ENCODE data around the gene DPH7.

The DPH7 gene

DNA sequence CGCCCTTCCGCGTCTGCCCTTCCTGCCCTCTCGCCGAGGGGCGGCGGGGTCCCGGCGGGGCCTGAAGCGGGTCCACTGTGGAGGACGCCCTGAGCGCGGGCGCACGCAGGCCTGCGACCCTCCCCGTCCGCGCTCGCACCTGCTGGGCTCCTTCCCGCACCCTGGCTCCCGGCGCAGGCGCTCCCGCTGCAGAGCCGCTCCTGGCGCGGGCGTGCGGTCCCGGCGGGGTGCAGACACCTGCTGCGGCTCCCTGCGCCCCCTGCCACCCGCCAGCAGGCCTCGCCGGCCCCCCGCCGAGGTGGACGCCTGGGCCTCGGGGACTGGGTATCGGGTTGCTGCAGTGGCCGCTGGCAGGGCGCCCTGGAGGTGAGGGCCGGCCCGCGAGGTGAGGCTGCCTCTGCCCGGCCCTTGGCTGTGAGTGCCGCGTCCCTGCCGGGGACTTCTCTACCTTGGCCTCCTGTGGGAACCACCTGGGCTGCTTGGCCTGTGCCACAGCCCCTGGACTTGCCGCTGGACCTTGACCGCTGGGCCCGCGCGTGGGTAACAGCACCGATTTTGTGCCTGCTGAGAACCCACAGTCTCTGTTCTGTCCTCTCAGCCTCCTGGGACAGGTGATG lies 27.4 kb upstream of the DPH7 start:
- ATAC-seq: peak; percentile 14

GRCh38 chr9:137605121-137606004 lies 26.6 kb upstream of the DPH7 start, which contains the start of gene ARRDC1:
Gene ARRDC1 (plus strand): TSS chr9:137605686. CDS start chr9:137605718, 32 bp downstream.
- peak; percentile 89 for ATAC-seq
- TF ChIP-seq, protein P1, sequence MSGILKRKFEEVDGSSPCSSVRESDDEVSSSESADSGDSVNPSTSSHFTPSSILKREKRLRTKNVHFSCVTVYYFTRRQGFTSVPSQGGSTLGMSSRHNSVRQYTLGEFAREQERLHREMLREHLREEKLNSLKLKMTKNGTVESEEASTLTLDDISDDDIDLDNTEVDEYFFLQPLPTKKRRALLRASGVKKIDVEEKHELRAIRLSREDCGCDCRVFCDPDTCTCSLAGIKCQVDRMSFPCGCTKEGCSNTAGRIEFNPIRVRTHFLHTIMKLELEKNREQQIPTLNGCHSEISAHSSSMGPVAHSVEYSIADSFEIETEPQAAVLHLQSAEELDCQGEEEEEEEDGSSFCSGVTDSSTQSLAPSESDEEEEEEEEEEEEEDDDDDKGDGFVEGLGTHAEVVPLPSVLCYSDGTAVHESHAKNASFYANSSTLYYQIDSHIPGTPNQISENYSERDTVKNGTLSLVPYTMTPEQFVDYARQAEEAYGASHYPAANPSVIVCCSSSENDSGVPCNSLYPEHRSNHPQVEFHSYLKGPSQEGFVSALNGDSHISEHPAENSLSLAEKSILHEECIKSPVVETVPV (CRISPR knock-in tag; IDR thresholded peaks at IDR 0.05): no peak
- TF ChIP-seq PPARA (CRISPR knock-in tag; IDR thresholded peaks at IDR 0.05; ENCODE audit: borderline replicate concordance) (no peak), RARB (CRISPR knock-in tag; IDR thresholded peaks at IDR 0.05) (no peak), PATZ1 (CRISPR knock-in tag; IDR thresholded peaks at IDR 0.05; ENCODE audit: borderline replicate concordance) (no peak)

More for the DNA sequence above, 27.4 kb upstream of the DPH7 start:
- no peak for TF ChIP-seq TCF4 (CRISPR knock-in tag; IDR thresholded peaks at IDR 0.05; ENCODE audit: borderline replicate concordance)
- no peak for TF ChIP-seq GLIS3 (CRISPR knock-in tag; IDR thresholded peaks at IDR 0.05)
- TF ChIP-seq ISL1 (CRISPR knock-in tag; IDR thresholded peaks at IDR 0.05): no peak

DNA sequence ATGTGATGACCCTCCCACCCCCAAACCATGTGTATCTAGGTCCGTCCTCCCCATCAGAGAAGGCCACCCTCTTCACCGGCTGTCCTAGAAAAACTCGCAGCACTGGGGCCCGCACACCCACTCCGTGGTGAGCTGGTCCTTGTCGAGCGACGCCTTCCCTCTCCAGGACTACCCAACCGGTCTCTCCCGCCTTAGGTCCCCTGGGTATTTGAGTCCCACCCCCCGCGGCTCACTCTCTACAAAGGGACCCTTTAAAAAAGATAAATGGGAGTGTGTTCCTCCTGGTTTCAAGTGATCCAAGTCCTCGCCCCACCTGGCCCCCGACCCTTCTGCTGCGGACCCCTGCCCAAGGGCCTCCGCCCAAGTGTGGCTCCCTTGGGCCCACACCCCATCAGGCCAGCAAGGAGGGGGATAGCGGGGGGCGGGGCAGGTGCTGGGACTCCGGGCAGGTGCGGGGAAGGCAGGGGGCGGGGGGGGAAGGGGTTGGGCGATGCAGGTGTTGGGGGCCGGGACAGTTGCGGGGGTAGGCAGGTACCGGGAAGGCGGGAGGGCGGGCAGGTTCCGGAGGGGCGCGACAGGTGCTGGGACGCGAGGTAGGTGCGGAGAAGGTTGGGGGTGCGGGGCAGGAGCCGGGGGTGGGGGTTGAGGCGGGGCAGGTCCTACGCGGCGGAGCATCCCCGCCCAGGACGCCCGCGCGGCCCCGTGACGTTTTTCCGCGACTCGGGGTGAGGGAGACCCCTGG lies 25.8 kb upstream of the DPH7 start:
- TF ChIP-seq ZFP30 (CRISPR knock-in tag; IDR thresholded peaks at IDR 0.05) (no peak), SNAI2 (CRISPR knock-in tag; IDR thresholded peaks at IDR 0.05) (no peak), ZC3H10 (CRISPR knock-in tag; IDR thresholded peaks at IDR 0.05) (no peak), ARNTL (CRISPR knock-in tag; IDR thresholded peaks at IDR 0.05; ENCODE audit: borderline replicate concordance, low read depth) (no peak), BACH2 (CRISPR knock-in tag; IDR thresholded peaks at IDR 0.05; ENCODE audit: borderline replicate concordance) (no peak), PPARA (CRISPR knock-in tag; IDR thresholded peaks at IDR 0.05; ENCODE audit: borderline replicate concordance) (no peak), ZFP3 (CRISPR knock-in tag; IDR thresholded peaks at IDR 0.05) (no peak), CSDC2 (CRISPR knock-in tag; IDR thresholded peaks at IDR 0.05) (no peak), OSR1 (CRISPR knock-in tag; IDR thresholded peaks at IDR 0.05) (no peak), ESRRG (CRISPR knock-in tag; IDR thresholded peaks at IDR 0.05) (no peak), GLIS3 (CRISPR knock-in tag; IDR thresholded peaks at IDR 0.05) (no peak), ISL1 (CRISPR knock-in tag; IDR thresholded peaks at IDR 0.05) (no peak)
- TF ChIP-seq, protein P1 (CRISPR knock-in tag; IDR thresholded peaks at IDR 0.05): no peak
- TF ChIP-seq, protein P2, sequence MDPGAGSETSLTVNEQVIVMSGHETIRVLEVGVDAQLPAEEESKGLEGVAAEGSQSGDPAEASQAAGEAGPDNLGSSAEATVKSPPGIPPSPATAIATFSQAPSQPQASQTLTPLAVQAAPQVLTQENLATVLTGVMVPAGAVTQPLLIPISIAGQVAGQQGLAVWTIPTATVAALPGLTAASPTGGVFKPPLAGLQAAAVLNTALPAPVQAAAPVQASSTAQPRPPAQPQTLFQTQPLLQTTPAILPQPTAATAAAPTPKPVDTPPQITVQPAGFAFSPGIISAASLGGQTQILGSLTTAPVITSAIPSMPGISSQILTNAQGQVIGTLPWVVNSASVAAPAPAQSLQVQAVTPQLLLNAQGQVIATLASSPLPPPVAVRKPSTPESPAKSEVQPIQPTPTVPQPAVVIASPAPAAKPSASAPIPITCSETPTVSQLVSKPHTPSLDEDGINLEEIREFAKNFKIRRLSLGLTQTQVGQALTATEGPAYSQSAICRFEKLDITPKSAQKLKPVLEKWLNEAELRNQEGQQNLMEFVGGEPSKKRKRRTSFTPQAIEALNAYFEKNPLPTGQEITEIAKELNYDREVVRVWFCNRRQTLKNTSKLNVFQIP (CRISPR knock-in tag; IDR thresholded peaks at IDR 0.05; ENCODE audit: borderline replicate concordance, low read depth): no peak
- ATAC-seq: no peak

DNA sequence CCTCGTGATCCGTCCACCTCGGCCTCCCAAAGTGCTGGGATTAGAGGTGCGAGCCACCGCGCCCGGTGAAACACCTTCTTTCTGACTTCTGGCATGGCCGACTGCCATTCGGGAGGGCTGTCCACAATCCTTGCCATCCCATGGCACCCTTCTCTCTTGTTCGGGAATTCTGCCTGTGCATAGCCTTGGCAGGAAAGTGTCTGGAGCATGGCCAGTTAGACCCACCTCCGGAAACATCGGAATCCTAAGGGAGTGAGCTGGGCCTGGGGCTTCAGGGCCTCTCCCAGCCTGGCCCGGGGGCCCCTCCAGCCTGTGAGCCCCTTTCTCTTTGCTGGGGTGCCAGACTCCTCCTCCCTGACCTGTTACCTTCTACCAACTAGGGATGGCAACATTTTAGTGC lies 25.2 kb upstream of the DPH7 start:
- no peak for ATAC-seq
- no peak for TF ChIP-seq ZNF70 (CRISPR knock-in tag; IDR thresholded peaks at IDR 0.05)
- TF ChIP-seq ZFP3 (CRISPR knock-in tag; IDR thresholded peaks at IDR 0.05): no peak
- TF ChIP-seq PATZ1 (CRISPR knock-in tag; IDR thresholded peaks at IDR 0.05; ENCODE audit: borderline replicate concordance): no peak
- no peak for TF ChIP-seq SNAI2 (CRISPR knock-in tag; IDR thresholded peaks at IDR 0.05)
- no peak for TF ChIP-seq BACH2 (CRISPR knock-in tag; IDR thresholded peaks at IDR 0.05; ENCODE audit: borderline replicate concordance)
- no peak for TF ChIP-seq ARNTL (CRISPR knock-in tag; IDR thresholded peaks at IDR 0.05; ENCODE audit: borderline replicate concordance, low read depth)
- no peak for TF ChIP-seq ZNF8 (CRISPR knock-in tag; IDR thresholded peaks at IDR 0.05)
- TF ChIP-seq ZFP30 (CRISPR knock-in tag; IDR thresholded peaks at IDR 0.05): no peak
- no peak for TF ChIP-seq CSDC2 (CRISPR knock-in tag; IDR thresholded peaks at IDR 0.05)
- TF ChIP-seq TCF4 (CRISPR knock-in tag; IDR thresholded peaks at IDR 0.05; ENCODE audit: borderline replicate concordance): no peak
- TF ChIP-seq, protein P1 (CRISPR knock-in tag; IDR thresholded peaks at IDR 0.05): no peak
- no peak for TF ChIP-seq TOX (CRISPR knock-in tag; IDR thresholded peaks at IDR 0.05; ENCODE audit: borderline replicate concordance)
- TF ChIP-seq ESRRG (CRISPR knock-in tag; IDR thresholded peaks at IDR 0.05): no peak
- no peak for TF ChIP-seq PPARA (CRISPR knock-in tag; IDR thresholded peaks at IDR 0.05; ENCODE audit: borderline replicate concordance)
- TF ChIP-seq ISL1 (CRISPR knock-in tag; IDR thresholded peaks at IDR 0.05): no peak
- TF ChIP-seq ZC3H10 (CRISPR knock-in tag; IDR thresholded peaks at IDR 0.05): no peak
- TF ChIP-seq RARB (CRISPR knock-in tag; IDR thresholded peaks at IDR 0.05): no peak
